Natural killer cell (primary cell): Measurements from ENCODE around the gene GHRHR. TPM values are rescaled to one million over a fixed set of nuclear protein-coding genes. Genes with fewer than 3 reads are reported as not detected.

Experiments used
- ATAC-seq, 3 donors: fragments of 150-1000 bp in 2 of 3; fragments of 200-7000 bp in 1 of 3; cut with Tn5 transposase; 1 replicate in 1 of 3; 2 replicates in 2 of 3; pipeline ENCODE4 v1.10.0; 2021; ENCODE audit warnings: mild to moderate bottlenecking in 2 of 3, moderate library complexity in 2 of 3
- DNase-seq, 2 donors: peaks; one replicate each; pipeline versions ENCODE4 v3.0.0 to v3.0.0-alpha.2; 2013 to 2021; ENCODE audit warnings: mixed read lengths in 1 of 2
- H3K27ac ChIP-seq: one replicate; pipeline ENCODE4 v1.5.1; 2013; ENCODE audit warnings: mild to moderate bottlenecking, low read length
- H3K27me3 ChIP-seq: one replicate; pipeline ENCODE4 v1.6.1; 2013; ENCODE audit warnings: low read length; ENCODE audit not compliant: control insufficient read depth, insufficient read depth
- H3K36me3 ChIP-seq: one replicate; pipeline ENCODE4 v1.6.1; 2013; ENCODE audit warnings: low read length; ENCODE audit not compliant: control insufficient read depth, insufficient read depth
- H3K4me1 ChIP-seq: one replicate; pipeline ENCODE4 v1.6.1; 2013; ENCODE audit warnings: low read length; ENCODE audit not compliant: control insufficient read depth, insufficient read depth
- H3K4me3 ChIP-seq: one replicate; pipeline ENCODE4 v1.5.1; 2013; ENCODE audit warnings: low read length
- H3K9me3 ChIP-seq: one replicate; pipeline ENCODE4 v1.6.1; 2013; ENCODE audit warnings: low read length; ENCODE audit not compliant: control insufficient read depth, insufficient read depth
- H3K27ac Mint-ChIP-seq, 2 donors: one replicate each; pipeline ENCODE4 v1.8.0; 2022; ENCODE audit warnings: mild to moderate bottlenecking in 2 of 2, mixed read lengths in 2 of 2, moderate library complexity in 1 of 2
- H3K27me3 Mint-ChIP-seq, 2 donors: one replicate each; pipeline ENCODE4 v1.8.0; 2022; ENCODE audit warnings: low read depth in 2 of 2, mixed read lengths in 2 of 2
- H3K36me3 Mint-ChIP-seq: one replicate; pipeline ENCODE4 v1.8.0; 2022; ENCODE audit warnings: mixed read lengths
- H3K4me1 Mint-ChIP-seq, 2 donors: one replicate each; pipeline ENCODE4 v1.8.0; 2022; ENCODE audit warnings: mixed read lengths in 2 of 2
- H3K4me3 Mint-ChIP-seq: one replicate; pipeline ENCODE4 v1.8.0; 2022; ENCODE audit warnings: mild to moderate bottlenecking, moderate library complexity, mixed read lengths
- H3K9me3 Mint-ChIP-seq, 2 donors: one replicate each; pipeline ENCODE4 v1.8.0; 2022; ENCODE audit warnings: mixed read lengths in 2 of 2
- WGBS: methylation state at CpG from one replicate; pipeline ENCODE4 v1.1.7; 2013; ENCODE audit warnings: missing lambda C conversion rate; ENCODE audit not compliant: insufficient coverage; 5-methylcytosine and 5-hydroxymethylcytosine counted together
- intact Hi-C: fragments of 100-400 bp; cut with micrococcal nuclease; formaldehyde crosslinking; loops from one replicate; pipeline ENCODE4 v1.14.2; 2022
- total RNA-seq, 4 donors: library from RNA; stranded (reverse); fragments of 120-200 nt in 1 of 4; gene quantifications; one replicate each; pipeline versions ENCODE4 v1.2.3 to v1.2.4, GENCODE V29; 2013 to 2022
- TF ChIP-seq, protein P1 (sequence below): fragments of 200-600 bp; IDR thresholded peaks from one replicate; pipeline ENCODE4 v1.8.0; 2022; ENCODE audit warnings: antibody characterized with exemption

The GHRHR gene
- total RNA-seq, 3 donors from 2014 or later (not counting 1 experiment from before 2014, with no cell fraction given), result not detected

DNA sequence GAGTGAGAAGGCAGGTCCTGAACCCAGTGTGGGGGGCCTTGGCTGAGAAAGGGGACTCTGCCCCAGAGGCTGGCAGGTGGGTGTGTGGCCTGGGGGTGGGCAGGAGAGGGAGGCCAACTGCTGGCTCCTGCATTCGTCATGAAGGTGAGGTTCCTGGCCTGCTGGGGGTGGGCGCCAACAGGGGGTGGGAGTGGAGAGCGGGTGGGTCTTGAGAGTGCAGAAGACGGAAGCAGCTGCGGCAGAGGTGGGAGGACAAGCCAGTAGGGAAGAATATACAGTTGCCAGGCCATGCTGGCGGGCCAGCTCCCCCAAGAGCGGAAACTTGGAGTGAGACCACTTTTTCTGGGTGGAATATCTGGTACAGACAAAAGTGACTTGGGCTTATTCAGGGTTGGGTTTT lies 23.4 kb downstream of the GHRHR start:
- no peak overlapping the region for H3K4me3 Mint-ChIP-seq
- H3K36me3 Mint-ChIP-seq, result no peaks in the 10 kb centered on the region
- Histone ChIP-seq H3K36me3 (no peaks in the 10 kb centered on the region), H3K4me3 (no peak overlapping the region), H3K9me3 (no peaks in the 10 kb centered on the region), H3K4me1 (no peaks in the 10 kb centered on the region), H3K27me3 (no peaks in the 10 kb centered on the region), H3K27ac (no peak overlapping the region)
- H3K27me3 Mint-ChIP-seq, result peaks cover 25 to 31% of the 10 kb centered on the region in 2 donors
- WGBS, result 52% methylated on average over 7 of the region's 7 CpGs
- TF ChIP-seq, protein P1, sequence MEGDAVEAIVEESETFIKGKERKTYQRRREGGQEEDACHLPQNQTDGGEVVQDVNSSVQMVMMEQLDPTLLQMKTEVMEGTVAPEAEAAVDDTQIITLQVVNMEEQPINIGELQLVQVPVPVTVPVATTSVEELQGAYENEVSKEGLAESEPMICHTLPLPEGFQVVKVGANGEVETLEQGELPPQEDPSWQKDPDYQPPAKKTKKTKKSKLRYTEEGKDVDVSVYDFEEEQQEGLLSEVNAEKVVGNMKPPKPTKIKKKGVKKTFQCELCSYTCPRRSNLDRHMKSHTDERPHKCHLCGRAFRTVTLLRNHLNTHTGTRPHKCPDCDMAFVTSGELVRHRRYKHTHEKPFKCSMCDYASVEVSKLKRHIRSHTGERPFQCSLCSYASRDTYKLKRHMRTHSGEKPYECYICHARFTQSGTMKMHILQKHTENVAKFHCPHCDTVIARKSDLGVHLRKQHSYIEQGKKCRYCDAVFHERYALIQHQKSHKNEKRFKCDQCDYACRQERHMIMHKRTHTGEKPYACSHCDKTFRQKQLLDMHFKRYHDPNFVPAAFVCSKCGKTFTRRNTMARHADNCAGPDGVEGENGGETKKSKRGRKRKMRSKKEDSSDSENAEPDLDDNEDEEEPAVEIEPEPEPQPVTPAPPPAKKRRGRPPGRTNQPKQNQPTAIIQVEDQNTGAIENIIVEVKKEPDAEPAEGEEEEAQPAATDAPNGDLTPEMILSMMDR, result no peak
- H3K27ac Mint-ChIP-seq, result no peak overlapping the region
- DNase-seq (no peak), ATAC-seq (no peak)
- H3K9me3 Mint-ChIP-seq, result no peaks in the 10 kb centered on the region
- peaks cover 7 to 9% of the 10 kb centered on the region in 2 donors for H3K4me1 Mint-ChIP-seq
- intact Hi-C loops, result no loop called here

GRCh38 chr7:30987936-30988335 lies 24.2 kb downstream of the GHRHR start:
- Mint-ChIP-seq H3K27ac (no peak overlapping the region), H3K9me3 (no peaks in the 10 kb centered on the region), H3K36me3 (no peaks in the 10 kb centered on the region), H3K4me1 (peaks cover 7 to 9% of the 10 kb centered on the region in 2 donors), H3K27me3 (peaks cover 25 to 31% of the 10 kb centered on the region in 2 donors), H3K4me3 (no peak overlapping the region)
- no peak overlapping the region for H3K4me3 ChIP-seq
- no peak overlapping the region for H3K27ac ChIP-seq
- no peak for ATAC-seq
- H3K36me3 ChIP-seq, result no peaks in the 10 kb centered on the region
- intact Hi-C loops, result no loop called here
- H3K4me1 ChIP-seq, result no peaks in the 10 kb centered on the region
- 88% methylated on average over 5 of the region's 5 CpGs for WGBS
- H3K27me3 ChIP-seq, result no peaks in the 10 kb centered on the region
- TF ChIP-seq, protein P1, result no peak
- no peak for DNase-seq
- H3K9me3 ChIP-seq, result no peaks in the 10 kb centered on the region

DNA sequence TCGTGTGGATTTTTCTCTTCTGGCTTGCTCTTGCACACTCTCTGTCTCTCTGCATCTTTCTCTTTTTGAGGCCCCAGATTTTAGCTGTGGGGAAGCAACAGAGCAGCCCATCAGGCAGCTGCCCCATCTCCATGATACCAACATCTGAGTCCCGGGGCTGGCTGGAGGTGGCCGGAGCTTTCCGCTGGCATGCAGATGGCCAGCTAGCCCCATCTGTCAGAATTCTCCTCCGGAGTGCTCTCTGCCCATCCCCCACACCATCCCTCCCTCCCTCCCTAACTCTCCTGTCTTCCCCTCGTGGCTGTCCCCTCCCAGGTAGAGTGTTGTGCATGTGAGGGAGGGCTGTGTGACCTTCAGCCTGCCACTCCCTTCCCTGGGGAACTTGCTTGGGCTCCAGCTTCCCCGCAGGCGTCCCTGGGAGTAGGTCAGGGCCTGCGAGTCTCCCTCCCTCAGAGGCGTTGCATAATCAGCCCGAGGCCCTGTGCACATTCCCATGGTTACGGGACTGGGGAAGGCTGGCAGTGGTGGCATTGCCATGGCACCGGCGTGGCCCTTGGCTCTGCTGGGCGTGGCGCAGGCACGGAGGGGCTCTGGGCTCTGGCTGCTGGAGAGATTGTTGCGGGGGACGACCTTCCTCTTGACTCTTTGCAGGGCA lies 24.7 kb downstream of the GHRHR start:
- Histone ChIP-seq H3K9me3 (no peaks in the 10 kb centered on the region), H3K4me1 (no peaks in the 10 kb centered on the region), H3K27ac (no peak overlapping the region), H3K4me3 (no peak overlapping the region), H3K36me3 (no peaks in the 10 kb centered on the region), H3K27me3 (no peaks in the 10 kb centered on the region)
- no peak for DNase-seq
- TF ChIP-seq, protein P1, result no peak
- Mint-ChIP-seq H3K4me1 (peaks cover 5 to 7% of the 10 kb centered on the region in 2 donors), H3K27me3 (peaks cover 24 to 30% of the 10 kb centered on the region in 2 donors), H3K27ac (no peak overlapping the region), H3K9me3 (no peaks in the 10 kb centered on the region), H3K4me3 (no peak overlapping the region), H3K36me3 (no peaks in the 10 kb centered on the region)
- 71% methylated on average over 18 of the region's 19 CpGs for WGBS
- intact Hi-C loops, result no loop called here
- ATAC-seq, result no peak
